Mesodermal cell (in vitro differentiated cells): ENCODE measurements around the gene ANO2.

Experiments
- H3K27ac ChIP-seq: 2 replicates; pipeline ENCODE4 v1.7.0; 2013; ENCODE audit warnings: mild to moderate bottlenecking, low read depth, low read length, moderate library complexity; ENCODE audit not compliant: severe bottlenecking
- H3K36me3 ChIP-seq: 2 replicates; pipeline ENCODE4 v1.7.1; 2013; ENCODE audit warnings: mild to moderate bottlenecking, low read length, moderate library complexity; ENCODE audit not compliant: control insufficient read depth, insufficient read depth
- H3K4me1 ChIP-seq: one replicate; pipeline ENCODE4 v1.7.1; 2013; ENCODE audit warnings: mild to moderate bottlenecking, low read length; ENCODE audit not compliant: insufficient read depth, control insufficient read depth, poor library complexity, severe bottlenecking
- H3K4me3 ChIP-seq: 2 replicates; pipeline ENCODE4 v1.7.0; 2013; ENCODE audit warnings: low read length, control low read depth, mild to moderate bottlenecking; ENCODE audit not compliant: insufficient read depth, poor library complexity, severe bottlenecking; ENCODE audit errors: extremely low read depth
- H3K9me3 ChIP-seq: 2 replicates; pipeline ENCODE4 v1.7.1; 2013; ENCODE audit warnings: mild to moderate bottlenecking, low read length, moderate library complexity; ENCODE audit not compliant: control insufficient read depth
- WGBS, 2 experiments: methylation state at CpG; one replicate each; pipeline ENCODE4 v1.1.5; 2013; ENCODE audit warnings: missing lambda C conversion rate in 2 of 2; ENCODE audit not compliant: insufficient coverage in 2 of 2; 5-methylcytosine and 5-hydroxymethylcytosine counted together

The ANO2 gene

DNA sequence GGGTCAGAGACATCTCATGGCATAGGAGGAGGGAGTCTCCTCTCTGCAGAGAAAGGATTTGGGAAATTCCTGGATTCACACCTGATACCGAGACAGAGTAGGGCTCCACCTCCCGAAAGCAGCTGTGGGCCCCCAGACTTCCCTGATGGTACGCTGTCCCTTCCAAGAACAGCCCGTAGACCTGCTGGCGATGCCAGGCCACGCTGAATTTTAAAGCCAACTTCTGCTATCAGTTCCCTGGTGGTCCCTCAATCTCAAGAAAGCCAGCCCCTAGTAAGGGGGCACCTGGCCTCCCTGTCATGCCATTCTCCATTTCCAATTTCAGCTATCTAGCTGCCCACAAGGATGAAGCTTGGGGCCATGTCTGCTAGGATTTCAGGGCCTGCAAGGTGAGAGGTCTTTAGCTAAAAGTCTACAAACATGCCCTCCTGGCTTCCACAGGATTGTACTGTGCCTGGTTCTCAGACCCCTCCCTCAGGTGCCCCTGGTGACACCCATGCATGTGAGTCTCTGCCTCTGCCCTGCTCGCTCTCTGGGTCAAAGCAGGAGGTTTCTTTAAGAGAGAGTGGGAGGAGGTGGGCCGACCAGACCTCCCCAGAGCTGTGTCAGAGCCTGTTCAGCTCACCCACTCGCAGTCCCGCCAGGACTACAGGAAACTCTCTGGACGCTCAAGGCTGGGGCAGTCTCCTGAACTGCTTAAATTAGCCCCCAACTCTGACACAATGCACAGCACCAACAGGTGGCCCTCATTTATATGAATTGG lies 30.5 kb downstream of the ANO2 start:
- 82 to 90% methylated on average over 6 to 9 of the region's 11 CpGs for WGBS, 2 experiments
- Histone ChIP-seq H3K4me1 (no peaks in the 10 kb centered on the region), H3K9me3 (no peaks in the 10 kb centered on the region), H3K36me3 (no peaks in the 10 kb centered on the region), H3K4me3 (no peak overlapping the region), H3K27ac (no peak overlapping the region)

DNA sequence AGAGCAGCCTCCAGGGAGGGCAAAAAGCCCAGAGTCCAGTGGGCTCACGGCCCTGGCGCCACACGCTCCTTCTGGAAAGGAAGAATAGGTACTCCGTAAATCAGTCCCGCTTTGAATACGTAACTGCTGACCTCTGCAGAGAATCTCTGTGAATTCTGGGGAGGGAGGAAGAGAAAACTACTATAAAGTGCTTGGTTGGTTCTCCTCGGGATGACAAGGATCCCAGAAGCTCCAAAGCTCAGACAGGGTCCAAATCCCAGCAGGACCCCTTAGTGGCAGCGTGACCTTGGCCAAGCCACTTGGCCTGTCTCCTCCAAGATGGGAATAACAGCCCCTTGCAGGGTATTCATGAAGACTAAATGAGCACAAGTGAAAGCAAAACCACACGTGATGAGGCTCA lies 31.7 kb downstream of the ANO2 start:
- WGBS, 2 experiments, result 92 to 96% methylated on average over 8 of the region's 9 CpGs
- no peaks in the 10 kb centered on the region for H3K36me3 ChIP-seq

DNA sequence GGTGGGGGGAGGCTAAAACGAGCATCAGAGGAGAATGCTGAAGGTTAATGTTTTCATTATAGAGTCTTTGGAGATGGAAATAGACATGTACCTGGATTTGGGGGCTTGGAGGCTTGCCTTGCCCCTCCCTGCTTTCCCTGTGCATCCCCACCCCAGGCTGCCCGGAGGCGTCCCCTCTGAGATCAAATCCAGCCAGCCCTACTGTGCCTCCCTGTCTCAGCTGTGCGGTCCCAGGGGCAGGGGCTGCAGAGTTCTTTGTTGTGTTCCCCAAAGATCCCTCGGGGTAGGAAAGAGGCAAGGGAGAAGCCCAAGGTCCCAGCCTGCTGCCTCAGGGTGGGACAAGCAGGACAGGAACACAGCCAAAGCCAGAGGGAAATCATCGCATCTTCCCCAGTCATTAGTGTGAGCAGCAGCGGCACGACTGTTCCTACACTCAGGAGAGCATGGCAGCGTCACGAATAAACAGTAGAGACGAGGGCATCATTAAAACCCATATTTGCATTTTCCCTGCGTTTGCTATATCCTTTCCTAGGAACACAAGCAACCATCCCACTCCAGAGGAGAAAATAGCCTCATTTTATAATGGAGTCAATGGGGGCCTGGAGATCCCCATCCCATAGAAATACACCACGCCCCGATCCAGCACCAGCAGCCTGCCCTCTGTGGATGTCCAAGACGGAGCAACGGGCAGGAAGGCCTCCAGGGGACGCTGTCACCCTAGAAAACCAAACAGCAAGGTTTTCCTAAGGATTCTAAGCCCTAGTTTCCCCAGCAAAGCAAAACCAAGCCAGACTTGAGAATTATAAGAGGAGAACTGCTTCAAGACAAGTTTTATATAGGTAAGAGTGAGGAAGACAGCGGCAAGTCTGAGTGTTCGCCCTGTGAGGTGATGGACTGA lies 32.4 kb downstream of the ANO2 start:
- Histone ChIP-seq H3K36me3 (no peaks in the 10 kb centered on the region), H3K9me3 (no peaks in the 10 kb centered on the region), H3K4me1 (no peaks in the 10 kb centered on the region), H3K4me3 (no peak overlapping the region), H3K27ac (no peak overlapping the region)
- WGBS, 2 experiments, result 66 to 69% methylated on average over 13 to 18 of the region's 19 CpGs

More for the DNA sequence above, 31.7 kb downstream of the ANO2 start:
- no peaks in the 10 kb centered on the region for H3K9me3 ChIP-seq
- no peaks in the 10 kb centered on the region for H3K4me1 ChIP-seq
- no peak overlapping the region for H3K27ac ChIP-seq
- H3K4me3 ChIP-seq, result no peak overlapping the region

DNA sequence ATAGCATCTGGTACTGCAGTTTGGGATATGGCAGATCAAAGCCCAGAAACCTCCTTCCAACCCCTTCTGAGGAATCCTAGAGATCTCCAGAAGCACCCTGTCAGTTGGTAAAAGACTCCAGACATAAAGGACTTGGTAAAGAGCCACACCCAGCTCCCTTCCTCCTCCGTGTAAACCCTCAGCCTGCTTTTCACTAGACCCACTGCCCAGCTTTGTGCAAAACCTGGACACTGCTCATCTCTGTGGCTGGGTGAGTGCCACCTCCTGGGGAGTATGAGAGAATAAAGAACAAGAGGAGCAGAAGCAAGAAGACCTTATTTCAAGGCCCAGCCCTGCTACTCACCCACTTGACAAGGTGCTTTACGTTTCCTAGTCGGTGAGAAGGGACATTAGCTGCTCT lies 33.0 kb downstream of the ANO2 start:
- Histone ChIP-seq H3K4me3 (no peak overlapping the region), H3K27ac (no peak overlapping the region), H3K4me1 (no peaks in the 10 kb centered on the region), H3K36me3 (no peaks in the 10 kb centered on the region), H3K9me3 (no peaks in the 10 kb centered on the region)
- 93% methylated on average over 3 of the region's 3 CpGs; no CpG with 5 or more reads in 1 of the 2 experiments for WGBS, 2 experiments

DNA sequence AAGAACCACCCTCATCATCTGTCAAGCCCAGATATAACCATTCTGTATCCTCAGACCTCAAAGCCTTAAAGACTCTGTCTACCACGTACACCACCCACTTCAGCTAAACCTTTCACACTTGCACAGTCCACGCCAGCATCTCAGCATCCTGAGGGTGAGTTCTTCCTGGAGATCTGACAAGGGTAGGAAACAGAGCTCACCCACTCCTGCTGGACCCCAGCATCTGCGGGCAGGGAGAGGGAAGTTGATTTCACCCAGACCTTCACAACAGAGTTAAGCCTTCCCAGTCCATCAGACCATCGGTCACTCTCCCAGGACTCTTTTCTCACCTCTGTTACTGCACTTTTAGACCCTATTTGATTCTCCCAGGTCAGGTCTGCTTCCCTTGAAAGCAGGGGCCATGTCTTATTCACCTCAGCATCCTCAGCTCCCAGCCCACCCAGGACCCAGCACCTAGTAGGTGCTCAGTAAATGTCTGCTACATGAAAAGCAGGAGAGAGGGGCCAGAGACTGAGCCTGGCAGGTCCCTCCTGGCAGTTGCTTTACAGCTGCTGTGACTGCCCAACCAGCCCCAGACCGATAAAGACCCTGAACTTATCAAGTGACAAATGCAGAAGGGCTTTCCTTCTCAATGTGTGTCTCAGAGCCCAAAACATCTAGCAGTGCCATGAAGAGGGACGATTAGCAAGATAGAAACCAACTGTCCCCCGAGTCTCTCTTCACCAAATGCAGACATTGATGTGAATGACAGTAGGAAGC lies 34.1 kb downstream of the ANO2 start:
- no peaks in the 10 kb centered on the region for H3K9me3 ChIP-seq
- no peaks in the 10 kb centered on the region for H3K36me3 ChIP-seq
- H3K4me3 ChIP-seq, result no peak overlapping the region
- H3K4me1 ChIP-seq, result no peaks in the 10 kb centered on the region
- no peak overlapping the region for H3K27ac ChIP-seq
- 84 to 91% methylated on average over 3 to 5 of the region's 7 CpGs for WGBS, 2 experiments

DNA sequence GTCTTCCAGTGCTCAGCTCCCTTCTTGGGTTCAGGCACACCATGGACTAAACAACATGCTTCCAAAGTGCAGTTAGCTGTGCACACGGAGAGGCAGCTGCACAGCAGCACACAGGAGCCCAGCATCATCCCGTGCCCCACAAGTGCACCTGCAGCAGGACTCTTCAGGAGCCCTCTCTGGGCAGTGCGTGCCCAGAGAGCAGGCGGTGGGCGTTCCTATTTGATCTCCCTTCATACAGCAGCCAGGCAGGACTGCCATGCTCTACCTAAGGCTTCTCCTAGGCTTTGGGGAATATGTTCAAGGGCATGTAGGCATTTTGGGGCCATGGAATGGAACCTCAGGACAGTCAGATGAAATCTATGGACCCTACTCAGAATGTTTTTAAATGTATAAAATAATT lies 35.5 kb downstream of the ANO2 start:
- Histone ChIP-seq H3K4me3 (no peak overlapping the region), H3K9me3 (no peaks in the 10 kb centered on the region), H3K27ac (no peak overlapping the region), H3K4me1 (no peaks in the 10 kb centered on the region), H3K36me3 (no peaks in the 10 kb centered on the region)
- WGBS, 2 experiments, result 68 to 91% methylated on average over 3 to 4 of the region's 5 CpGs

DNA sequence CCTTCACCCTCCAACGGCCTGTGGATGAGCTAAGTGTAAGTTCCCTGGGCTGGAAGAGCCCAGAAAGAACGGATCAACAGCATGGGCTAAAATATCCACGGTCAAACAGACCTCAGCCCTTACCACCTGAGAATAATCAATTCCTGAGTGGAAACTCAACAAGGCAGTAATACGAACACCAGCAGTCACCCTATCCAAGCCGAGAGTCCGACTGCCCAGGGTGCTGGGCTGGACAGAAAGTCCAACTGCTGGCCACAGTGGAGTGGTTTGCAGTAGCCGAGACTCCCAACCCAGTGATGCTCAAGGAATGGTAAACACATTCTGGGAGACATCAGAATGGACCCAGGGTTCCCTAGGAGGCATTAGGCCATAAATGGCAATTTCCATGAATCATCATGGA lies 36.8 kb downstream of the ANO2 start:
- WGBS, 2 experiments, result 83 to 100% methylated on average over 4 of the region's 7 CpGs
- no peaks in the 10 kb centered on the region for H3K4me1 ChIP-seq
- no peak overlapping the region for H3K4me3 ChIP-seq
- no peaks in the 10 kb centered on the region for H3K9me3 ChIP-seq
- no peaks in the 10 kb centered on the region for H3K36me3 ChIP-seq
- no peak overlapping the region for H3K27ac ChIP-seq

DNA sequence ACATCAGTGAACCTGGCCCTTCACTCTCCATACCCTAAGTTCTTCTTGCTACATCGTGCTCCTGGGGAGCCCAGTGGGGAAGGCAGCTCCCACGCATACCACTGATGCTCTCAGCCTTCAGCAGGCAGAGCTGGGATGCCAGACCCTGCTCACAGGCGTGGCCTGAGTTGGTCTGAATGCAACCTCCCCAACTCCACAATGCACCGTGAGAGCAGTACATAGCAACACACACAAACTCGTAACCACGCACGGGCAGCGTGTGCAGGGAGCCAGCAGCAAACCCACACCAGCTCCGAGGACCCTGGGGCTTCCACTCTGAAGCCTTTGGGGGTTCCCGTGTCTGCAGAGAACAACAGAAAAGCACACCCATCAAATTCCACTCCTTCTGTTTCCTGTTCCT lies 37.3 kb downstream of the ANO2 start:
- Histone ChIP-seq H3K9me3 (no peaks in the 10 kb centered on the region), H3K4me1 (no peaks in the 10 kb centered on the region), H3K36me3 (no peaks in the 10 kb centered on the region), H3K27ac (no peak overlapping the region), H3K4me3 (no peak overlapping the region)
- 86 to 92% methylated on average over 7 to 10 of the region's 10 CpGs for WGBS, 2 experiments

DNA sequence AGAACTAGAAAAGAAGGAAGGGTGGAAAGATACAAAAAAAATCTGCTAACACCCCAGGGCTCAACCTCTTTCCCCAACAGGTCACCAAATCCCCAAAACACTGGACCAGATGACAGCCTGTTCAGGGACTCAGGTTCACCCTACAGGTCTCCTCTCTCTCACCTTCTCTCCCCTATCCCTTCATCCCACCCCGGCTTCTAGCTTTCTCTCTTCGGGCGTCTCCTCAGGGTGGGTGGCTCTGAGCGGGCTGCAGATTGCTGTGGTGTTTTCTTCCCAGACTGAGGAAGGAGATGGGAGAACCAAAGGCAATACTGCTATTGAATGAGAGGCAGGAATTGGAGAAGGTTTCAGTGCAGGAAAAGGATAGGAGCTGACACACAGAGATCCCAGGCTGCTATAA lies 39.3 kb downstream of the ANO2 start:
- Histone ChIP-seq H3K4me1 (no peaks in the 10 kb centered on the region), H3K27ac (no peak overlapping the region), H3K4me3 (no peak overlapping the region), H3K36me3 (no peaks in the 10 kb centered on the region), H3K9me3 (no peaks in the 10 kb centered on the region)
- WGBS, 2 experiments, result 100% methylated on average over 3 of the region's 4 CpGs; no CpG with 5 or more reads in 1 of the 2 experiments

DNA sequence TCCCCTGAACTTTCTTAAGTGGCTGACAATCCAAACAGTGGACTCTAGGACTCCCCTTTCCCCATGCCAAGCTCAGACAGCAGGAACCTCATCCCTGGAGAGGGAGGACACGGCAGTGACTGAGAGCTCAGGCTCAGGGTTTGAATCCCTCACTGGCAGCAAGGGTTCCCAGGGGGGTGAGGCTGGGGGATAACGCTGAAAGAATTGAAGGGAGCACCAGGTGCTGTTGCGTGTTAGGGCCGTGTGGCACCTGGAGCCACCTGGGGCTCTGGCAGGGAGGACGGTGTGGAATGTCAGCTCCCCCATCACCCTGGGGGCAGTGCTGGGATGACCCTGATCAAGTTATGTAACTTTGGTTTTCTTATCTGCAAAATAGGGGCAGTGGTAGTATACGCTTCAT lies 40.1 kb downstream of the ANO2 start:
- WGBS, 2 experiments, result 86 to 92% methylated on average over 4 of the region's 6 CpGs
- Histone ChIP-seq H3K9me3 (no peaks in the 10 kb centered on the region), H3K36me3 (no peaks in the 10 kb centered on the region), H3K4me1 (no peaks in the 10 kb centered on the region), H3K27ac (no peak overlapping the region), H3K4me3 (no peak overlapping the region)
